ENCODE results near the gene DNAAF3. TPM values are rescaled to one million over a fixed set of nuclear protein-coding genes. Genes with fewer than 3 reads are reported as not detected.

Gene DNAAF3
- total RNA-seq, 2 donors from 2014 or later, result 0.79 to 2.6 TPM

DNA sequence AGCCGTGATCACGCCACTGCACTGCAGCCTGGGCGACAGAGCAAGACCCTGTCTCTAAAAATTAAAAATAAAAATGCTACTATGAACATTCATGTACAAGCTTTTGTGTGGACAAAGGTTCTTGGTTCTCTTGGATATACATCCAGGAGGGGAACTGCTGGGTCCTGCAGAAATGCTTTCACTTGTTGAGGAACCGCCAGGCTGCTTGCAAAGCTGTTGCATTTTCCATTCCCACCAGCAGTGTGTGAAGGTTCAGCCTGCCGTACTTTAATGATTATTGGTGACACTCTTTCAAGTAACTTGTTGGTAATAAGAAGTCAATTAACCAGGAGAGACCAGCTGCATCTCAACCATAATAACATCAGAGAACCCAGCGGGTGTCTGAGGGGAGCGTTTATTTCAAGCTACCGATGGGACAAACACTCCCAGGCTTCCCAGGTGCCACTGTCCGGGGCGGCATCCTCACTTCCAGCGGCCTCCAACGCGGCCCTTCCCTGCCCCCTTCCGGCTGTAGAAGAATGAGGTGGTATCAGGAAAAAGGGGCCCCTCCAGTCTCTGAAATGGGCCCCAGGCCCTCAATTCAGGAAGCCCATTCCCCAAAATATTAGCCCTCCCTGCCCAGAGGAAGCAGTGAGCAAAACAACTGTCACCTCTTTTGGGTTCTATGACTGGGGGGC is 33.8 kb downstream of the DNAAF3 start:
- no peak for DNase-seq
- intact Hi-C loops (cut with DNase I, micrococcal nuclease), result no loop called here
- ATAC-seq, result no peak

DNA sequence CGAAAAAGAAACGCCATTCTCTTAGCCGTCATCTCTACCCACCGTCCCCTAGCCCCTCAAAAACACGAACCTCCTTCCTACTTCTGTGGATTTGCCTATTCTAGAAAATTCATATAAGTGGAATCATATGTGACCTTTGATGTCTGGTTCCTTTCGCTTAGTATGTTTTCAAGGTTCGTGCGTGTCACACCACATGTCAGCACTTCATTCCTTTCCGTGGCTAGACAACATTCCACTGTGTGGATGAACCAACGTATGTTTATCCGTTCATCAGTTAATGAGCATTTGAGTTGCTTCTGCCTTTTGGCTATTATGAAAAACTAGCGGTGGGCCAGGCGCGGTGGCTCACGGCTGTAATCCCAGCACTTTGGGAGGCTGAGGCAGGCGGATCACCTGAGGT is 35.0 kb downstream of the DNAAF3 start:
- no peak for ATAC-seq
- DNase-seq, result no peak
- intact Hi-C loops (cut with DNase I, micrococcal nuclease), result no loop called here

DNA sequence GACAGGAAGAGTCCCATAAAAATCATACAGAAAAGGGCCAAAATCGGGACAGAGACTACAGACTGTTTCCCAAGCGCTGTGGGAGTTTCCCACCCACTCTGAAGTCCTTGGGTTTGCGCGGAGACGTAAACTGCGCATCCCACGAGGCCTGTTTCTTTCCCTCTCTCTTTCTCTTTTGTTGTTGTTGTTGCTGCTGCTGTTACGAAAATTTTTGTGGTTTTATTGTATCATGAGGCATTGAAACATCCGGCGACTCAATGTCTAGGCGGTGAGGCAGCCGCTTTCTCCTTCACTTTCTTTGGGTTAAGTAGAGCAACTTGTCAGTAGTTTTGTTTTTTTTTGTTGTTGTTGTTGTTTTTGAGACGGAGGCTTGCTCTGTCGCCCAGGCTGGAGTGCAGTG is 47.4 kb downstream of the DNAAF3 start:
- ATAC-seq, result no peak
- intact Hi-C loops (cut with DNase I, micrococcal nuclease), result no loop called here
- DNase-seq, result no peak

DNA sequence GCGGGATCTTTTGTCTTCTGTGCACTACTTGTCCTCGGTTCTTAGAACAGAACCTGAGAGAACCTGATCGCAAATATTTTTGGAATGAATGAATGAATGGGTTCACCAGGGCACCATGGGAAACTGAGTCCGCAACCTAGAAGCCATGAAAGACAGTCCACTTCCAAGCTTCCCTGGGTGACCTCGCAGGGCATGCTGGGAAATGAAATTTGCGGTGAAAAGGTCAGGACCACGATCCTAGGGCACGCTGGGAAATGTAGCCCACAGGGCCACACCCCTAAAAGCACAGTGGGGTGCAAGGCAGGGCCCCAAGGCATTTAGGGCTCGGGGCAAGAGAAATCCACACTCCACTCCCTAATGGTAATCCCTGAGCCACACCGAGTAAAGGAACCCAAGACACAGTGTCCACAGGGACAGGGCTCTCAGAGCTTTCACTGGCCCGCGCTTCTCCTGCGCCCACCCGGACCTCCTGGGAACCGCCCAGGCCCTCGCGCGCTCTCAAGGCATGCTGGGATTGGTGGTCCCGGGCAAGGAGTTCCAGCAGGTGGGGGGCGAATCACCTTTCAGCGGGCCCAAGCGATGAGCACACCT is 47.9 kb downstream of the DNAAF3 start:
- intact Hi-C loops (cut with DNase I, micrococcal nuclease), result no loop called here

DNA sequence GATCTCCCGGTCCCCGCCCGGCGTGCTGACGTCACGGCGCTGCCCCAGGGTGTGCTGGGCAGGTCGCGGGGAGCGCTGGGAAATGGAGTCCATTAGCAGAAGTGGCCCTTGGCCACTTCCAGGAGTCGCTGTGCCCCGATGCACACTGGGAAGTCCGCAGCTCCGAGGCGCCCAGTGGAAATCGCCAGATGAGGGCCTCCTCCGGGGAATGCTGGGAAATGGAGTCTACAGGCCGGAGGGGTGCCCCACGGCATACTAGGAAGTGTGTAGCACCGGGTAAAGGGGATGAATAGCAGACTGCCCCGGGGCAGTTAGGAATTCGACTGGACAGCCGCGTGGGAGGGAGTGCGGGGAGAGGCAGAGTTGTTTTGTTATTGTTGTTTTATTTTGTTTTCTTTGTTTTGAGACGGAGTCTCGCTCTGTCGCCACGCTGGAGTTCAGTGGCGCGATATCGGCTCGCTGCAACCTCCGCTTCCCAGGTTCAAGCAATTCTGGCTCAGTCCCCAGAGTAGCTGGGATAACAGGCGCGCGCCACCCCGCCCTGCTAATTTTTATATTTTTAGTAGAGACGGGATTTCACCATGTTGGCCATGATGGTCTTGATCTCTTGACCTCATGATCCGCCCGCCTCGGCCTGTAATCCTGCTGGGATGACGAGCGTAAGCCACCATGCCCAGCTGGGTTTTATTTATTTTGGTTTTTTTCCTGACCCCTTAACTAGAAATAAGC is 48.6 kb downstream of the DNAAF3 start:
- peak; percentile 99 to 100 for DNase-seq
- peak; percentile 93 for ATAC-seq
- intact Hi-C loops (cut with DNase I, micrococcal nuclease), result no loop called here

More for the DNA sequence above, 47.9 kb downstream of the DNAAF3 start:
- ATAC-seq (no peak), DNase-seq (peak in 1 of 2 donors; percentile 48)

DNA sequence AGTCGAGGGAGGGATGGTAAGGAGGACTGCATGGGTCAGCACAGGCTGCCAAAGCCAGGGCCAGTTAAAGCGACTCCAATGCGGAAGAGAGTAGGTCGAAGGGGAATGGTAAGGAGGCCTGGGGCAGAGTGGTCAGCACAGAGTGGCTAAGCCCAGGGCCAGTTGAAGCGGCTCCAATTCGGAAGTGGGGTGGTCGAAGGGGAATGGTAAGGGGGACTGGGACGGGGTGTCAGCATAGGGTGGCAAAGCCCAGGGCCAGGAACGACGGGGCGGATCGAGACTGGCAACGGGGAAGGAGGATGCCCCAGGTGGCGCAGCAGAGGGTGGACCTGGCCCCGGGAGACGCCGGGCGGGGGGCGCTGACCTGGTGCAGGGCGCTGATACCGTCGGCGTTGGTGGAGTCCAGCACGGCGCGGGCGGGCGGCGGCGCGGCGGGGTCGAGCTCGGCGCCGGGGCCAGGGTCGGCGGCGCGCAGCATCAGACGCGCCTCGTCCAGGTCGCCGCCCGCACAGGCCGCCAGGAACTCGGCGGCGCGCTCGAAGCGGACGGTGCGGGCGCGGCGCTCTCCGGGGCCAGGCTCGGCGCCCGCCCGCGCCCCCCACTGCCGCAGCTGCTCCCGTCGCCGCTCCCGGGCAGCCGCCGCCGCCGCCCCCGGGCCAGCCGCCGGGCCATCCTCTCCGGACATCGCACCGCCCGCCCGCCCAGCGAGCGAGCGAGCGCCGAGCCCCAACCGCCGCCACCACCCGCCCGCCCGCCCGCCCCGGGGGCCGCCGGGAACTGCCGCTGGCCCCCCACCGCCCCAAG is 49.4 kb downstream of the DNAAF3 start, which contains the start of gene PPP1R12C:
PPP1R12C (minus strand) TSS at position 779 of the 804 bp plus-strand sequence; CDS start at position 685, 94 bp downstream.
- ATAC-seq (peak; percentile 22), DNase-seq (peak in 1 of 2 donors; percentile 57)
- intact Hi-C loops (cut with DNase I, micrococcal nuclease), result no loop called here

DNA sequence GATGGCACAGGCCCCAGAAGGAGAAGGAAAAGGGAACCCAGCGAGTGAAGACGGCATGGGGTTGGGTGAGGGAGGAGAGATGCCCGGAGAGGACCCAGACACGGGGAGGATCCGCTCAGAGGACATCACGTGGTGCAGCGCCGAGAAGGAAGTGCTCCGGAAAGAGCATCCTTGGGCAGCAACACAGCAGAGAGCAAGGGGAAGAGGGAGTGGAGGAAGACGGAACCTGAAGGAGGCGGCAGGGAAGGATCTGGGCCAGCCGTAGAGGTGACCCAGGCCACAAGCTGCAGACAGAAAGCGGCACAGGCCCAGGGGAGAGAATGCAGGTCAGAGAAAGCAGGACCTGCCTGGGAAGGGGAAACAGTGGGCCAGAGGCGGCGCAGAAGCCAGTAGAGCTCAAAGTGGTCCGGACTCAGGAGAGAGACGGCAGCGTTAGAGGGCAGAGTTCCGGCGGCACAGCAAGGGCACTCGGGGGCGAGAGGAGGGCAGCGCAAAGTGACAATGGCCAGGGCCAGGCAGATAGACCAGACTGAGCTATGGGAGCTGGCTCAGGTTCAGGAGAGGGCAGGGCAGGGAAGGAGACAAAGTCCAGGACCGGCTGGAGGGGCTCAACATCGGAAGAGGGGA is 50.1 kb downstream of the DNAAF3 start:
- peak; percentile 64 to 78 for DNase-seq
- intact Hi-C loops (cut with DNase I, micrococcal nuclease), result no loop called here
- ATAC-seq, result peak; percentile 43

DNA sequence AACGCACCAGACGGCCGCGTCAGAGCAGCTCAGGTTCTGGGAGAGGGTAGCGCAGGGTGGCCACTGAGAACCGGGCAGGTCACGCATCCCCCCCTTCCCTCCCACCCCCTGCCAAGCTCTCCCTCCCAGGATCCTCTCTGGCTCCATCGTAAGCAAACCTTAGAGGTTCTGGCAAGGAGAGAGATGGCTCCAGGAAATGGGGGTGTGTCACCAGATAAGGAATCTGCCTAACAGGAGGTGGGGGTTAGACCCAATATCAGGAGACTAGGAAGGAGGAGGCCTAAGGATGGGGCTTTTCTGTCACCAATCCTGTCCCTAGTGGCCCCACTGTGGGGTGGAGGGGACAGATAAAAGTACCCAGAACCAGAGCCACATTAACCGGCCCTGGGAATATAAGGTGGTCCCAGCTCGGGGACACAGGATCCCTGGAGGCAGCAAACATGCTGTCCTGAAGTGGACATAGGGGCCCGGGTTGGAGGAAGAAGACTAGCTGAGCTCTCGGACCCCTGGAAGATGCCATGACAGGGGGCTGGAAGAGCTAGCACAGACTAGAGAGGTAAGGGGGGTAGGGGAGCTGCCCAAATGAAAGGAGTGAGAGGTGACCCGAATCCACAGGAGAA is 50.9 kb downstream of the DNAAF3 start:
- intact Hi-C loops (cut with DNase I, micrococcal nuclease), result no loop called here
- no peak for ATAC-seq
- no peak for DNase-seq

DNA sequence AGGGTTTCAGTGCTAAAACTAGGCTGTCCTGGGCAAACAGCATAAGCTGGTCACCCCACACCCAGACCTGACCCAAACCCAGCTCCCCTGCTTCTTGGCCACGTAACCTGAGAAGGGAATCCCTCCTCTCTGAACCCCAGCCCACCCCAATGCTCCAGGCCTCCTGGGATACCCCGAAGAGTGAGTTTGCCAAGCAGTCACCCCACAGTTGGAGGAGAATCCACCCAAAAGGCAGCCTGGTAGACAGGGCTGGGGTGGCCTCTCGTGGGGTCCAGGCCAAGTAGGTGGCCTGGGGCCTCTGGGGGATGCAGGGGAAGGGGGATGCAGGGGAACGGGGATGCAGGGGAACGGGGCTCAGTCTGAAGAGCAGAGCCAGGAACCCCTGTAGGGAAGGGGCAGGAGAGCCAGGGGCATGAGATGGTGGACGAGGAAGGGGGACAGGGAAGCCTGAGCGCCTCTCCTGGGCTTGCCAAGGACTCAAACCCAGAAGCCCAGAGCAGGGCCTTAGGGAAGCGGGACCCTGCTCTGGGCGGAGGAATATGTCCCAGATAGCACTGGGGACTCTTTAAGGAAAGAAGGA is 51.8 kb downstream of the DNAAF3 start:
- intact Hi-C loops (cut with DNase I, micrococcal nuclease), result no loop called here
- ATAC-seq (no peak), DNase-seq (no peak)

DNA sequence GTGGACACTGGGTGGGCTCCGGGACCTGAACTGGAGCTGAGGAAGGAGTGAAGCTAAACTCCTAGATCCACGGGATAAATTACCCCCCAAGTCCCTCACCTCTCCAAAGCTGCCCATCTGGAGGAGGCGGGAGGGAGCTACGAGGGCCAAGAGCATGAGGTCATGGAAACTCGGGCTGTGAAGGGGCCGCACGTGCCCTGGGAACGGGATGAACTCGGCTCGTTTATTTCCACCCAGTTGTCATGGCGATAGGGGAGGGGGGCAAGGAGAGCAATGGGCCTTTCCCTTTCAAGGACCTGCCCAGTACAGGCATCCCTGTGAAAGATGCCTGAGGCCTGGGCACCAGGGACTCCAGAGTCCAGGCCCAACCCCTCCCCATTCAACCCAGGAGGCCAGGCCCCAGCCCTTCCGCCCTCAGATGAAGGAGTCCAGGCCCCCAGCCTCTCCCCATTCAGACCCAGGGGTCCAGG is 52.8 kb downstream of the DNAAF3 start:
- ATAC-seq, result no peak

DNA sequence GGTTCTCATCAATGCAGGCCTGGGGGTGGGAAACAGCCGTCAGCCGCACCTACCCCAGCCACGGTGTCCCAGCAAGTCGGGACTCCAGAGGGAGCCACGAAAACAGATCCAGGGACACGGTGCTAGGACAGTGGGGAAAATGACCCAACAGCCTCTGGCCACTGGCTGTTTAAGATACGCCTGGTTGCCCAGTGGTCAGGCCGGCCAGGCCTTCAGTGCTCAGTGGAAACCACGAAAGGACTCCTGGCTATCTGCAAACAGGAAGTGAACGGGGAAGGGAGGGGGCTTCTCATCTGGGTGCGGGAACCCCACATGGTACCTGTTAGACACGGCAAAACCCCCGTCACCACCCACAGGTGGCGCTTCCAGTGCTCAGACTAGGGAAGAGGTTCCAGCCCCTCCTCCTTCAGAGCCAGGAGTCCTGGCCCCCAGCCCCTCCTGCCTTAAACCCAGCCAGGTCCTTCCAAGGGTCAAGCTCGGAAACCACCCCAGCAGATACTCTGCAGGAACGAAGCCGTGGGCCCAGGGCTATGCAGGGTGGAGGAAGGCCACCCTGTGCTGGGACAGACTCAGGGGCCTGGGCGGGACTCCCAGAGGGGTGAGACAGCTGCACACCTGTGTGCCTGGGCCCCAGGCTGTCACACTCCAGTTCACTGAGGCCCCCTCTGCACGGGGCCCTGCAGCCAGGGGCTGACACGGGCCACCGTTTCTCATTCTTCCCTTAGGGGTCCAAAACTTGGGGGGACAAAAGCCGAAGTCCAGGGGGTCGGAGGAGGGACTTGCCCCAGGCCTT is 53.4 kb downstream of the DNAAF3 start:
- ATAC-seq (no peak), DNase-seq (no peak)
- intact Hi-C loops (cut with DNase I, micrococcal nuclease), result no loop called here

More for the DNA sequence above, 52.8 kb downstream of the DNAAF3 start:
- DNase-seq, result peak; percentile 62 to 87
- intact Hi-C loops (cut with DNase I, micrococcal nuclease), result no loop called here

DNA sequence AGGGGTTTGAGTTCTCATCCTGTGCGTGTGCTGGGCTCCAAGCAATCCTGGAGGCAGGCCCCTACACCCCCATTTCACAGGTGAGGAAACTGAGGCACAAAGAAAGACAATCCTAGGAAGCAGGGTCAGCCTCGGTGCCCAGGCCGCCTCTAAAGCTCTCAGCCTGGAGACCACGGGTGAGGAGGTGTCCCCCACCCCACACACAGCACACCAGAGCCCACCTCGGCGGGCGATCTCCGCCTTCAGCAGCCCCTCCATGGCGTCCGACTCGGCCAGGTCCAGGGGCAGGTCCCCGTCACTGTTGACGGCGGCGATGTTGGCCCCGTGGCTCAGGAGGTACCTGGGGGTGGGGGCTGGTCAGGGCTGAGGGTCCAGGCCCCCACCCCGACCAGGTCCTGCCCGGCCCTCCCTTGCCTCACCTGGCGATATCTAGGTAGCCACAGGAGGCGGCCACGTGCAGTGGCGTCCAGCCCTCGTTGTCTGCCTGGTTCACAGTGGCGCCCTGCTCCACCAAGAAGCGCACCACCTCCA is 54.1 kb downstream of the DNAAF3 start:
- DNase-seq, result no peak
- intact Hi-C loops (cut with DNase I, micrococcal nuclease), result no loop called here
- no peak for ATAC-seq

DNA sequence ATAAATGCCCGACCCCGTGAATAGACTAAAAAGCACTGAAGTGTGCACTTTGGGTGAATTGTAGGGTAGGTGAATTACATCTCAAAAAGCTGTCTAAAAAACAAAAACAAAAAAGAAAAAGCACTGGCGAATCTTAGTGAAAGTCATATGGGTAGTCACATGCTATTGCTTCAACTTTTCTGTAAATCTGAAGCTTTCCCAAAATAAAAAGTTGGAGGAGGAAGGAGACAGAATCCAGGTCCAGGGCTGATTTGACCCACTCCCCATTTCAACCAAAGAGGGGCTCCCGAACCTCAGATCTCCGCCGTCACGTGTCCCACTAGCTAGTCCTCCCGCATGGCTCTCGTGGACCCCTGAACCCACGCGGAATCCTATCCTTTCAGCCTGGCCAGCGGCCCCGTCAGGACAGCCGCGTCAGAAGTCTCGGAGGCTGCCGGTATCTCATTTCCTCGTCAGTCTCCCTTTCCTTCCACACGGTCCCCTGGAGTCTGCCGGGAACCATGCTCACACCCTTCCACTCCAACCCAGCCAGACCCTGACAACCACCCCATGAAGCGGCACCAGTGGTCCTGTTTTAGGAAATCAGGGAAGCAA is 55.1 kb downstream of the DNAAF3 start:
- intact Hi-C loops (cut with DNase I, micrococcal nuclease), result no loop called here
- ATAC-seq (no peak), DNase-seq (no peak)

DNA sequence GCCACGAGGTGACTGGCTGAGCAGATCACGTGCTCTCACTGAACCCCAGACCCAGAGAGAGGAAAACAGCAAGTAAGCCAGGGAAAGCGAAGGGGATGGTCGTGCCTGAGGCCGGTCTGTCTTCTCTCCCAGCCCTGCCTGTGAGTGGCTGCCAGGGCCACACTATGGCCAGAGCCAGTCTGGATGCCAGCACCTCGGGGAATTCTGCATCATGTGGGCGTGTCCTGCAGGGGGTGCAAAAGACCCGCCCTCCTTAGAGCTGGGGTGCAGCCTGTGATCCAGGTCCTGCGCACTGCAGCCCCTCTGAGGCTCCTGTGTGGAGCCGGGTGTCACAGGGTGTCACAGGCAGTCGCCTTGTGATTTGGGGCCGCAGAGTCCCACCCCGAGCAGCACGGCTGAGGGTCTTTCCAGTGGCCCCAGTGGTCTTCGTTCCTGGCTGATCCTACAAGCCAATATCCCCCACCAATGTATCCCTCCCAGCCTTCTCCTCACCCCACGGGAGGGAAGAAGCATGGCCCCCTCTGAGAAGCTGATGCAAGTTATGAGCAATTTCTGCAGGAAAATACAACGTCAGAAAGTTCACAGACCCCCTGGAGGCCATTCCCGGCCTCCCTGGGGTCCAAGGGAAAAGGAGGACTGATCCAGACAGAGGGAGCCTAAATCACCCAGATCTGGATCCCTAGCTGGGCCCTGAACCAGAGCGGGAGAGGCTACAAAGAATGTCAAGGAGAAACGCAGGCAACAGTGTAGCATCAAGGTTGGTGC is 56.7 kb downstream of the DNAAF3 start:
- DNase-seq (no peak), ATAC-seq (no peak)
- intact Hi-C loops (cut with DNase I, micrococcal nuclease), result no loop called here
